Body of pancreas (tissue), 4 donors: Measurements from ENCODE around the gene EPN3. TPM values are rescaled to one million over a fixed set of nuclear protein-coding genes. Genes with fewer than 3 reads are reported as not detected.
A peak's percentile ranks its signal among the peaks of the same experiment; 100 is the strongest.

Experiments used
- ATAC-seq: fragments of 150-250 bp; one replicate; pipeline ENCODE4 v1.9.1; 2016
- DNase-seq, 4 donors: peaks; one replicate each; pipeline ENCODE4 v3.0.0-alpha.2; 2019
- H3K27ac ChIP-seq, 4 donors: fragments of 200-600 bp; sonication (generic); 1 replicate in 3 of 4; 2 replicates in 1 of 4; pipeline versions ENCODE4 v1.5.1 to v1.6.1; 2016 to 2019; ENCODE audit warnings: mild to moderate bottlenecking in 1 of 4, mixed read lengths in 1 of 4, moderate library complexity in 1 of 4
- H3K27me3 ChIP-seq, 2 donors: fragments of 200-600 bp; sonication (generic); one replicate each; pipeline ENCODE4 v1.6.0; 2016; ENCODE audit warnings: mild to moderate bottlenecking in 1 of 2
- H3K36me3 ChIP-seq, 2 donors: fragments of 200-600 bp; sonication (generic); replicated peaks in 1 of 2; 2 replicates each; pipeline ENCODE4 v1.5.1; 2016; ENCODE audit warnings: low read depth in 2 of 2; ENCODE audit not compliant: insufficient read depth in 1 of 2
- H3K4me1 ChIP-seq: fragments of 200-600 bp; sonication (generic); one replicate; pipeline ENCODE4 v1.6.0; 2016
- H3K4me3 ChIP-seq, 2 donors: fragments of 200-600 bp; sonication (generic); 1 replicate in 1 of 2; 2 replicates in 1 of 2; pipeline ENCODE4 v1.5.1; 2016 to 2019
- H3K9me3 ChIP-seq, 3 donors: fragments of 200-600 bp; sonication (generic); 1 replicate in 2 of 3; 2 replicates in 1 of 3; pipeline ENCODE4 v1.5.1; 2016
- CTCF ChIP-seq, 7 experiments: fragments of 450-650 bp in 4 of 7; fragments of 200-600 bp in 3 of 7; sonication (generic) in 3 of 7; IDR thresholded peaks; one replicate each; pipeline ENCODE4 v1.5.1; 2016 to 2019; ENCODE audit warnings: antibody characterized with exemption in 7 of 7
- POLR2A ChIP-seq, 3 donors: fragments of 450-650 bp; IDR thresholded peaks; one replicate each; pipeline ENCODE4 v1.6.1; 2016; ENCODE audit warnings: antibody characterized with exemption in 3 of 3, mild to moderate bottlenecking in 2 of 3
- WGBS, 2 donors: methylation state at CpG; one replicate each; pipeline ENCODE4 v1.1.5; 2017; 5-methylcytosine and 5-hydroxymethylcytosine counted together
- intact Hi-C: fragments of 100-400 bp; cut with DNase I; formaldehyde crosslinking; loops from one replicate; pipeline ENCODE4 v1.15.1; 2023
- total RNA-seq, 2 donors: library from RNA; depleted of rRNA; stranded (reverse); fragments of >200 nt; gene quantifications; one replicate each; pipeline ENCODE4 v1.1.0, GENCODE V29; 2016

Gene EPN3
- total RNA-seq, 2 donors from 2014 or later: 11.9 to 20.1 TPM

- DNase-seq: peak in 3 of 4 donors; percentile 40 to 46 (median 44)
- intact Hi-C loops: no loop called here
- Histone ChIP-seq H3K9me3 (no peaks in the 10 kb centered on the region), H3K4me3 (no peak overlapping the region), H3K27me3 (peaks cover 0 to 11% of the 10 kb centered on the region in 2 donors), H3K4me1 (peaks cover 17% of the 10 kb centered on the region), H3K36me3 (no peaks in the 10 kb centered on the region), H3K27ac (no peak overlapping the region)
- TF ChIP-seq POLR2A (IDR thresholded peaks at IDR 0.05): no peak
- no peak for TF ChIP-seq CTCF (IDR thresholded peaks at IDR 0.05)
- ATAC-seq: no peak
- WGBS, 2 donors: 32 to 41% methylated on average over 19 of the region's 19 CpGs
Measured at GRCh38 chr17:50564916-50565315, 32.4 kb downstream of the EPN3 start.

- Histone ChIP-seq H3K27ac (no peak overlapping the region), H3K36me3 (no peaks in the 10 kb centered on the region), H3K9me3 (no peaks in the 10 kb centered on the region), H3K4me3 (no peak overlapping the region), H3K4me1 (peaks cover 9% of the 10 kb centered on the region), H3K27me3 (peaks cover 0 to 7% of the 10 kb centered on the region in 2 donors)
- intact Hi-C loops: no loop called here
- DNase-seq (no peak), ATAC-seq (no peak)
- 33 to 39% methylated on average over 9 to 10 of the region's 10 CpGs for WGBS, 2 donors
- no peak for TF ChIP-seq CTCF (IDR thresholded peaks at IDR 0.05)
- TF ChIP-seq POLR2A (IDR thresholded peaks at IDR 0.05): no peak
Measured at GRCh38 chr17:50565402-50566350, 33.1 kb downstream of the EPN3 start.

GRCh38 chr17:50566886-50567285 lies 34.4 kb downstream of the EPN3 start:
- intact Hi-C loops: no loop called here
- WGBS, 2 donors: 37 to 42% methylated on average over 2 of the region's 2 CpGs
- ATAC-seq: no peak

GRCh38 chr17:50568659-50569058 lies 36.1 kb downstream of the EPN3 start:
- TF ChIP-seq CTCF (IDR thresholded peaks at IDR 0.05): no peak
- no peak for TF ChIP-seq POLR2A (IDR thresholded peaks at IDR 0.05)
- Histone ChIP-seq H3K36me3 (no peaks in the 10 kb centered on the region), H3K4me3 (no peak overlapping the region), H3K4me1 (no peaks in the 10 kb centered on the region), H3K27ac (no peak overlapping the region), H3K9me3 (no peaks in the 10 kb centered on the region), H3K27me3 (no peaks in the 10 kb centered on the region)
- intact Hi-C loops: no loop called here
- DNase-seq (no peak), ATAC-seq (no peak)
- 62 to 81% methylated on average over 7 to 12 of the region's 12 CpGs for WGBS, 2 donors

More at GRCh38 chr17:50566886-50567285, 34.4 kb downstream of the EPN3 start:
- H3K4me1 ChIP-seq: no peaks in the 10 kb centered on the region
- DNase-seq: no peak
- H3K4me3 ChIP-seq: no peak overlapping the region
- no peaks in the 10 kb centered on the region for H3K36me3 ChIP-seq
- TF ChIP-seq POLR2A (IDR thresholded peaks at IDR 0.05) (no peak), CTCF (IDR thresholded peaks at IDR 0.05) (no peak)
- H3K27ac ChIP-seq: no peak overlapping the region
- H3K27me3 ChIP-seq: no peaks in the 10 kb centered on the region
- no peaks in the 10 kb centered on the region for H3K9me3 ChIP-seq
